SIG-M5 (cell line): ENCODE data around the gene BAG5.
A peak's percentile ranks its signal among the peaks of the same experiment; 100 is the strongest.
"Not testable (repeated sequence)": the region's sequence is repeated elsewhere in the genome, so short reads cannot be mapped to it uniquely, and the experiment has no call there.

Experiments
- DNase-seq: peaks from one replicate; lab custom pipeline; 2025; lab: John Stamatoyannopoulos, UW

The BAG5 gene

GRCh38 chr14:103522649-103523574, 39.5 kb downstream of the BAG5 start, which contains the start of gene CKB:
Gene CKB (minus strand): TSS chr14:103522830. CDS start chr14:103522493, 337 bp downstream.
- DNase-seq = no peak

GRCh38 chr14:103521951-103522563, 40.4 kb downstream of the BAG5 start:
- no peak for DNase-seq

GRCh38 chr14:103521438-103521950, 41.0 kb downstream of the BAG5 start:
- no peak for DNase-seq

GRCh38 chr14:103520657-103521437, 41.6 kb downstream of the BAG5 start:
- DNase-seq = peak; percentile 34

DNA sequence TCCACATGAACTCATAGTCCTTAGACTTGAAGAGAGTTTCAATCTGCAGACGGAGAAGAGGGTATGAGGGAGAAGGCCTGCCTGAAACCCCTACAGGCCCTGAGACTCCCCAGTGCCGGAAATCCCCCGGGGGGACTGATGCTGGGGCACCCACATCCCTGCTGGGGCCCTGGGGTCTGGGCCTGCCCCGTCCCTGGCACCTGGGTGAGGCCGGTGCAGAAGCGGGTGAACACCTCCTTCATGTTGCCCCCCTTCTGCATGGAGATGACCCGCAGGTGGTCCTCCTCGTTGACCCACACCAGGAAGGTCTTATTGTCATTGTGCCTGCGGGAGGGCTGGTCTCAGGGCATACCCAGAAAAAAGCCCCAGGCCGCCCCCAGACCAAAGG, 42.2 kb downstream of the BAG5 start:
- DNase-seq = no peak

DNA sequence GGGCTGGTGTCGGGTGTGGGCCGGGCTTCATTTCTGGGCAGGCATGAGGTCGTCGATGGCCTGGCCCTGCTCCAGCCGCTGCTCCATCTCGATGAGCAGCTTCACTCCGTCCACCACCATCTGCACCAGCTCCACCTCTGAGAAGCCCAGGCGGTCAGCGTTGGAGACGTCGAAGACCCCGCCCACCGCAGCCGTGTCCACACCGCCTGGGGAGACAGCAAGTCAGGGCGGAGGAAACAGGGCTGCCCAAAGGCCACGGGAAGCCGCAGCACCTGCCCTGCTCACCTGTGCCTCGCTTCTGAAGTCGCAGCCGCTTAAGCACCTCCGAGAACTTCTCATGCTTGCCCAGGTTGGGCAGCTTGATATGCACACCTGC, 42.6 kb downstream of the BAG5 start:
- DNase-seq = no peak

GRCh38 chr14:103519043-103519836, 43.2 kb downstream of the BAG5 start:
- DNase-seq = no peak

DNA sequence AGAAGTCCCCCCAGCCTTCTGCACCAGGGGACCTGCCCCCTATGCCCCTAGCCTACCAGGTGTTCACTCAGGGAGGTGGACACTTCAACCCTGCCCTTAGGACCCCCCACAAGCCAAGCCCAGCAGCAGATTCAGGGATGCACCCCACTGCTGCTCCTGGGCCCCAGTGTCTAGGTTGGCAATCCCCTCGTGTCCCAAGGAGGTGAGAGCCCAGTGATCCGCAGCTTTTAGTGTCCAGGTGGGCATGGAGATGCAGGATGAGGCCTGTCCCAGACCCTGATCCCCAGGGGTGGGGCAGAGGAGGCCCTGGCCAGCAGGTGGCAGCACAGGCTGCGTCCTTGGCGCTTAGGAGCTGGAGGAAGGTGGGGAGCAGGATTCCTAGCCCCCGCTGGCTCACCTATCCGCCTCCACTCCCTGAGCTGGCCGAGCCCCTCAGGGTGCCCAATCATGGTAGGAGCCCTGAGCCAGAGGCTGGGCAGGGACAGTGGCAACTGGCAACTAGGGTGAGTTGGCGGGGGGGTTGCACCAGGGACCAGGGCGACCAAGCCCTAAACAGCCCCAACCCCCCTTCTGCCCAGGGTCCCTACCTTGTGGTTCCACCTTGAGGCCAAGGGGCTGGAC, 43.9 kb downstream of the BAG5 start:
- no peak for DNase-seq

- no peak for DNase-seq
Observed at GRCh38 chr14:103517721-103518421, 44.6 kb downstream of the BAG5 start.

DNA sequence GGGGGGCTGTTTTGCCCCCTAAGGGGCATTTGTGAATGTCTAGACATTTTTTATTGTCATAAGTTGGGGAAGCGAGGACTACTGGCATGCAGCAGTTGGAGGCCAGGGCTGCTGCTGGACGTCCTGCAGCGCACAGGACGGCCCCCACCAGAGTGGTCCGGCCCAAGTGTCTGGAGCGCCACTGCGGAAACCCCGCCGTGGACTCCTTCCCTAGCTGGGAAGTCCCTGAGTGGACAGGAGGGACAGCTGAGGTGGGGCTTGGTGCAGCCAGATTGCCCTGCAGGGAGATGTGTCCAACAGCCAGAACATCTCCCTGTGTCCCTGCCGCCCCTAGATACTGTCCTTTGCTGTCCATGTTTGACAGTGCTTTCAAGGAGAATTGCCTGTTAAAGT, 45.3 kb downstream of the BAG5 start:
- DNase-seq = no peak

DNA sequence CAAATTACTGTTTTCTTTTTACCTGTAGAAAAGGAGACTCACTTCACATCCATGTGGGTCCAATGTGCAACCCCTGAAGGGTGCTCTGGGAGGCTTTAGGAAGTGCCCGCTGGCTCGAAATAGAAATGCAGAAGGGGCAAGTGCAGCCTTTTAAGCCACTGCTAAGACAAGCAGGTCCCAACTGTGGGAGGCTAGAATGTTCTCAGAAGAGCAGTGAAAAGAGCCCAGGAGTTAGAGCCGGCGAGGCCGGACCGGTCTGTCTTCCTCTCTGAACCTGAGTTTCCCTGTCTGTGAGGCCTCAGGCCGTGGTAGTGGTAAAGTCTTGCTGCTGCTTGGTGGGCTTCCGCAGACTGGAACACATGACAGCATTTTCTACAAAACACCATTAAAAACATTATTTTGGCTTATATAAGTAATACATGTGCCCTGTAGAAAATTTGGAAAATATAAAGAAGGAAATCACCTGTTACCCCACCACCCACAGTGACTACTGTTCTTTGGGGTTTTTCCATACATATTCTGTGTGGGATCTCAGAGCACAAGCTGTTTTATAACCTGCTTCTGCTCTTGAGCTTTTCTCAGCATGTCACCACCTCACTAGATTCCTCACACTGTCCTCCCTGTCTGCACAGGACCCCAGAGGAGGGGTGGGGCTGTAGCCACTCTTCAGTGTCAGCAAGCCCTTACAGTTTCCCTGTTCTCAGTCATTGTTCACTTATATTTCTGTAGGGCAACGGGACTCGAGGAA, 45.9 kb downstream of the BAG5 start:
- no peak for DNase-seq

DNA sequence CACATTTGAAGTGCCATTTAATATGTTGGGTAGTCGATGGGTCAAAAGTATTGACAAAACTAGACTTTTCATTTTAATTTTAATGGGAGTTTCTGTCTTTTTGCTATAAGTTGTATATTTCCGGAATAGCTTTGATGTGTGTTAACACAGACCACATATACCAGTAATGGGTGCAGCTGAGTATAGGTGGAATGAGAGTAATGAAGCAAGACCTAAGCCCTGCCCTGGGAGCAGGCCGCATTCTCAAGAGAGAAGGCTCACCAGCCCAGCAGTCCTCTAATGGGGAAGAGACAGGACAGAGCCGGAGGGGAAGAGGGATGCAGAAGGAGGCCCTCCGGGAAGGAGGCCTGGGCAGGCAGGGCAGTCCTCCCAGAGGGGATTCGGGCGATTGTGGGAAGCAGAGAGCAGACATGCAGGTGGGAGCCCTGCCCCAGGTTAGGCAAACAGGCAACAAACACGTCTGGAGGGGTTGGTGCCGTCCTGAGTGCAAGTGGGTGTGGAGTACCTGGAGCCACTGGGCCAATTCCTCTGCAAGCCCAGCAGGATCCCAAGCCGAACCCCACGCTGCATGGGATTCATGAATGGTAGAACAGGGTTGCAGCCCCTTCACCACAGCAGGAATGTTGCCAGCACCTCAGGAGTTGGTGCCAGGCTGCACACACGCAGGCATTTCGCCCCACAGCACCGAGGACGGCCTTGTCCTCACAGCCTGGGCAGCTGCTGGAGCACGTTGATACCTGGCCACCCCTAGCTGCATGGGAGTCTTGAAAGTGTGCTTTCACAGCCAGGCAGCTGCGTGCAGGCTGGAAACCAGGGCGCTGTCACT, 47.6 kb downstream of the BAG5 start:
- no peak for DNase-seq

GRCh38 chr14:103512701-103513611, 49.5 kb downstream of the BAG5 start:
- no peak for DNase-seq

DNA sequence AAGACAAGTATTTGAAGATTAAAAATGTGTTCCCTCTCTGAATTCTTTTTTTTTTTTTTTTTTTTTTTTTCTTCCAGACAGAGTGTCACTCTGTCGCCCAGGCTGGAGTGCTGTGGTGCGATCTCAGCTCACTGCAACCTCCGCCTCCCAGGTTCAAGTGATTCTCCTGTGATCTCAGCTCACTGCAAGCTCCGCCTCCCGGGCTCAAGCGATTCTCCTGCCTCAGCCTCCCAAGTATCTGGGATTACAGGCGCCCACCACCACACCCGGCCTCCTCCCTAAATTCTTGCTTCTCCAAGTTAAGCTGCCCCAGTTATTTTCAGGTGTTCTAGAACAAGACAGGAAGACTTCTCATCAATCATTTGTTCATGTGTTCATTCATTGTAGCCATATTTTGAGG, 50.3 kb downstream of the BAG5 start:
- not testable (repeated sequence) for DNase-seq

- no peak for DNase-seq
Observed at GRCh38 chr14:103510724-103511693, 51.4 kb downstream of the BAG5 start.

GRCh38 chr14:103509864-103510723, 52.4 kb downstream of the BAG5 start:
- DNase-seq = no peak
